Dedifferentiated amniotic fluid mesenchymal stem cell (primary cell): ENCODE results near the gene PACRG.
A peak's percentile ranks its signal among the peaks of the same experiment; 100 is the strongest.

Source experiments
- DNase-seq: peaks from one replicate; pipeline ENCODE4 v3.0.0-alpha.2; 2016; ENCODE audit errors: extremely low spot score

PACRG gene

GRCh38 chr6:162864911-162865310, 137.1 kb downstream of the PACRG start:
- no peak for DNase-seq

DNA sequence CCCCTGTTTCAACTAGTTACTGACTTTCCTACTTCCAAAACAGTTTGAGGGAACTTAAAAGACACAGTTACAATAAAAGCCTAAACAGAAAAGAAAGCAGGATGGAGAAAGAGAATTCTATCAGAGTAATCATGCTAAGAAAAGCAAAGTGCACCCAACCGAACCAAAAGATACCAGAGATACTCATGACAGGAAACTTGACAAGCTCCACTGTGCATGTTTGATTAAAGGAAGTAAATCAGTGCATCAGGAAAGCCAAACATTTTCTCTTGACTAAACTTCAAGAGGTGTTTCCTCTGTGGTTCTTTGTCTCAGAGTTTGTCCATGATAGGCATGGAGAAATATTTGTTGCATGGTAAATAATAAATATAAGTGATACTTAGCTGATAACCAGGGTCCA, 138.9 kb downstream of the PACRG start:
- no peak for DNase-seq

GRCh38 chr6:162868397-162868796, 140.6 kb downstream of the PACRG start:
- DNase-seq: no peak

DNA sequence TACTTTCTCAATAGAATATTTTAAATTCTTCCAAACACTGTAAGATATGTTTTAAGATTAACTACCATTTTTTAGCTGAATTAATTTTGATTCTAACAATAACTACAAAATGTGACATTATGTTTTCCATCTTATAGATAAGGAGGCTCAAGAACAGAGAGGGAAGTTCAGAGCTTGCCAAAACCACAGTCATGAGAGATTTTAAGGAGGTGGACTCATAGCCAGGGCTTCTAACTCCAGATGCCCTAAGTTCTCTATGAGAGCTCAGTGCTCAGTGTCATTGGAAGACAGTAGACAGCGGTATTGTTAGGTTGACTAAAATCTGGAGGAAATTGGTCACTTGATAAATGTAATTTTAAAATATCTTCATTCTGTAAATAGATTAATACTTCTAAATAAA, 144.2 kb downstream of the PACRG start:
- no peak for DNase-seq

DNA sequence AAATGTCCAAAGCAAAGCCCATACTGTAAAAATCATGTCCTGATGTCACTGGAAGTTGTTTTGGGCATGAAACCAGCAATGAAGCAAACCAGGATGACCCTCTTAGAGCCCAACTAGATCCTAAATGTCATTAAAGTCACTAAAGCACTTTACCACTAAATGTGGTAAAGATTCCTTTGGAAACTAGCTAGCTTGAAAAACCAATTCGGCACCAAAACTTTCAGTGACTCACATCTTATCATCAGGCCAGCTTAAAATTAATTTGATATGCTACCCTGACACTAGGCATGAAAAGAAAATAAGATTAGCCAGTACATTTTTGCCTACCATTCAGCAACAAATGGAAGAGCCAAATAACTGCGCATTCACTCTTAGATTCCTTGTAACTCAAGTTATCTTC, 145.8 kb downstream of the PACRG start:
- no peak for DNase-seq

- no peak for DNase-seq
Observed at GRCh38 chr6:162875070-162875469, 147.3 kb downstream of the PACRG start.

DNA sequence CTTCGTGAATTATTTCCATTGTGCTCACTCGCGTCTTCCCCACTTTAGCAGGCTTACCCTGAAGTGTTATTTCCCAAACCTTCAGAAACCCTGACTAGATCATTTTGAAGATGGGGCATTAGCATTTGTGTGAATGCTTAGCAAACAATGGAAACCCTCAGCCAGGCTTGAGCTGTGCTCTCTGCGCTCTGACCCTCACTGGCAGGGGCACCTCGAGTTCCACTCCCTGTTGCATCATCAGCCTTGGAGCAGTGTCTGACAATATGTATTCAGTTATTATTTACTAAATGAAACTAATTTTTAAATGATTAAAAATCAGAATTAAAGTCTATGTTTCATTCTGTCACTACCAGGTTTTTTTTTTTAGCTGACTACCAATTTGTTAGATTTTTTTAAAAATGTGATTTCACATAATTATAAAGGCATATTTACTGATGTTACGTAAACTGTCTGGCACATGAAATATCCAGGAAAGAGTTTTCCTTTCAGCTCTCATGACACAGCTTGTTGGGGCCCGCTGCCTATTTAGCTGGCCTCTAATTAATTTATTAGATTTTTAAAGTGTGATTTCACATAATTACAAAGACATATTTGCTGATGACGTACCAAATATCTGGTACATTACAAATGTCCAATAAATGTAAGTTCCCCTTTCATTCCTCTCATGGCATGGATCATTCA, 155.2 kb downstream of the PACRG start:
- no peak for DNase-seq

- no peak for DNase-seq
Observed at GRCh38 chr6:162887981-162888689, 160.4 kb downstream of the PACRG start.

DNA sequence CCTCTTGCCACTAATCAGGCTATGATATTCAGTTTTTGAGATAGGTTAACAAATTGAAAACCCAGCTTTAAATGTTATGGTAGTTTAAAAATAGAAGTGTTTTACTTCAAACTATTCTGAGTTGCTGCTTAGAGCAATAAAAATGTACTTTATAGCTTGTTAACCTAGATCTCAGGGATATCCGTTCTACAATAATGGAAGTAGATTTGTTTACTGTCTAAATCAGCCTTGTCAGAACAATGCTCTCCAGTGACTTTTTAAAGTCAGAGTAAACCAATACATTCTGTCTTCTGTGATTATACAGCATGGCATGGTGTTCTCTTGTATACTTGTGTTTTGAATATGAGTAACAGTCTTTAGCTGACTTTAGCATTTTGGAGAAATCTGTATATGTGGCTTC, 161.5 kb downstream of the PACRG start:
- no peak for DNase-seq

GRCh38 chr6:162898011-162898410, 170.2 kb downstream of the PACRG start:
- no peak for DNase-seq

DNA sequence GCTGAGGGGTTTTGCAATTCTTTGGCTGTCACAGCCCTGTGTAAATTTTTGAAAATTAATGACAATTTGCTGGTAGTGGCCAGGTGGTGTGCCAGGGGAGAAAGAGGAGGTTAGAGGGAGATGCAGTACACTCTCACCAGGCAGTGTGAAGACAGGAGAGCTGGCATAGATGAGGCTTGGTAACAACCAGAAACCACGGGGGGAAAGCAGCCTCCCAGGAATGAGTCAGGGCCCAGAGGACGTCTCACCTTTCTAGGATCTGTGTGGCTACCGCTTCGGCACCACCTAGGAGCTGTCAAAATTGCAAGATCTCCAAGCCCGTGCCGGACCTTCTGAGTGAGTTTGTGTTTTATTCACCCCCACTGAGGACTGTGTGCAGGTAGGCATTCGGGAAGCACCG, 171.4 kb downstream of the PACRG start:
- no peak for DNase-seq

- DNase-seq: no peak
Observed at GRCh38 chr6:162900503-162900902, 172.7 kb downstream of the PACRG start.

DNA sequence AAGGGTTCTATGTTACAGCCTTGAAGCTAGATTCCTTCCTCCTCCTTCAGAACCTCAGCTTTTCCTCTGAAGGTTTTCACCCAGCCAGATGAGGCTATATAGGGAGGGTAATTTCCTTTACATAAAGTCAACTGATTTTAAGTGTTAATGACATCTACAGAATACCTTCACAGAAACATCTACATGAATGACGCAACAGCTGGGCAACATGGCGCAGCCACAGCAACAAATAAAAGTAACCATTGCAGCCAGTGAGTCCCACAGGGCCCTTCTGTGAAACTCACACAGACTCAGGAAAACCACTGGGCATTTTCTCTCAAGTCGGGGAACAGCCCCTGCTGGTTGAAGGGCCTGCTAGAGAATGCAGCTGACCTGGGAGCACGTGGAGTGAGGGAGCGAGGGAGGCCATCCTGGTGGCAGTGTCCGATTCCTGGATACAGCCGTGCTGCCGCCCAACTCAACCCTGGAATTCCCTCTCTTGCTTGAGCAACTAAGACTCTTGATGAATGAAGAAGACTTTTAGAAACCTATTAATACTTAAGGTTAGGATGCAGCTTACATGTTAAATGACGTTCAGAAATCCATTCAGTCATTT, 176.4 kb downstream of the PACRG start:
- no peak for DNase-seq

GRCh38 chr6:162906479-162906878, 178.7 kb downstream of the PACRG start:
- no peak for DNase-seq

DNA sequence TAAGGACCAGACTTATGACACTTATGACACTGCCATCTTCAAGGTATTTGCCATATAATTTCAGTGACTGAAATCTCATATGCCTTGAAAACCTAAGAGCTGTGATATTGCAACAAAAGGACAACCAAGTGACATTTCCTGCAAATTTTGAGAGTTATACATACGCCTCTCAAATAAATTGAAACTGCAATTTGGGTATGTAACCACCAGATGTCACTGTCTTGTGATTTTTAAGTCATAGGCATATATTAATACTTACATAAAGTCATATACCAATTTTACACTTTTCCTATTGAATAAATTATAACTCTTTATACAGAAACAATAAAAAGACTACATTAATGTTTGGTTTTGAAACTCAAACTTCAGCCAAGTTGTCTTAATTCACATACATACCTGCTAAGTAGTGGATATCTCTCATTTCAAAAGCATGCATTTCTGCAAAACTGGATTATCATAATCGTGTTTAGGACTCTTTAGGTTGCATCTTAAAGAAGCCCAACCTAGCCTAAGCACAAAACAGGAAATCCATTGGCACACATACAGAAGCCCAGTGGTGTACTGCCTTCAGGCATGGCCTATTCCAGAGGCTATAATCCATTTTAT, 180.2 kb downstream of the PACRG start:
- no peak for DNase-seq

GRCh38 chr6:162913206-162913605, 185.4 kb downstream of the PACRG start:
- DNase-seq: no peak

GRCh38 chr6:162917506-162917905, 189.7 kb downstream of the PACRG start:
- peak; percentile 19 for DNase-seq

- DNase-seq: no peak
Observed at GRCh38 chr6:162921062-162921461, 193.3 kb downstream of the PACRG start.

- DNase-seq: no peak
Observed at GRCh38 chr6:162921510-162922040, 193.8 kb downstream of the PACRG start.

DNA sequence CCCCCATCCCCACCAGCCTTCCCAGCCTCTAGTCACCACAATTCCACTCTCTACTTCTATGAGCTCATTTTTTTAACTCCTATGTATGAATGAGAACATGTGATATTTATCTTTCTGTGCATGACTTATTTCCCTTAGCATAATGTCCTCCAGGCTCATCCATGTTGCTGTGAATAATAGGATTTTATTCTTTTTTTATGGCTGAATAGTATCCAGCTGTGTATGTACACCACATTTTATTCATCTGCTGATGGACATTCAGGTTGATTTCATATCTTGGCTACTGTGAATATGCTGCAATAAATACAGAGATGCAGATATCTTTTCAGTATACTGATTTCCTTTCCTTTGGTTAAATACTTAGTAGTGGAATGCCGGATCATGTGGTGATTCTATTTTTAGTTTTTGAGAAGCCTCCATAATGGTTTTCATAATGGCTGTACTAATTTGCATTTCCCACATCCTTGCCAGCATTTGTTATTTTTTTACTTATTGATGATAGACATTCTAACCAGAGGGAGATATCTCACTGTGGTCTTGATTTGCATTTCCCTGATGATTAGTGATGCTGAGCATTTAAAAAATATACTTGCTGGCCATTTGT, 194.9 kb downstream of the PACRG start:
- no peak for DNase-seq

DNA sequence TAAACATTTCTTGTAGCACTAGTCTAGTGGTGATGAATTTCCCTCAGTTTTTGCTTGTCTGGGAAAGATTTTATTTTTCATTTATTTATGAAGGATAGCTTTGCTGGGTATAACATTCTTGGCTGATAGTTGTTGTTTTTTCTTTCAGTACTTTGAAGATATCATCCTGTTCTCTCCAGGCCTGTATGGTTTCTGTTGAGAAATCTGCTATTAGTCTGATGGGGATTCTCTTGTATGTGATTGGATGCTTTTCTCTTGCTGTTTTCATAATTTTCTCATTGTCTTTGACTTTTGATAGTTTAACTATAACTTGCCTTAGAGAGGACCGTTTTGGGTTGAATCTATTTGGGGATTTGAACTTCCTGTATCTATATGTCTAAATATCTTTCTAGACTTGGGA, 207.1 kb downstream of the PACRG start:
- no peak for DNase-seq

DNA sequence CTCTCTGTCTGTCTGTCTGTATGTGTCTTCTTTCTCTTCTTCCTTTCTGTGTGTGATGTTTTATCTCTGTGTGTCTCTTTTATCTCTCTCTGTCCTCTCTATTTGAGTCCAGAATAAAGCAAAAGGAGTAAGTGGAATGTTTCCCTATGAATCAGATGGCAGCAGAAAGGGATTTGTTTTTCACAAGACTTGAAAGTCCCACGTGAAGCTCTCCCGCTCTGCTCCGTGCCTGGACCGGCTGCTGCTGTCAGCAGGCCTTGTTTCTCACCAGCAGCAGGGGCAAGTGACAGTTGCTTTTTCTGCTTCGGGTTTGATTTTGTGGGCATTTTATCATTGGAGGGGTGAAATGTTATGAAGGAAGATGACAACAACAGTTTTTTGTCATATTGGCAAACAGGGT, 212.7 kb downstream of the PACRG start:
- no peak for DNase-seq
